HL-60 (cell line): Measurements from ENCODE around the gene RBM22.

Experiments
- DNase-seq, 2 experiments: peaks; one replicate each; pipeline ENCODE4 v3.0.0-alpha.2; 2010 to 2020; ENCODE audit warnings: low read depth in 1 of 2, low spot score in 1 of 2
- H3K27ac ChIP-seq: fragments of 250-450 bp; sonication (Bioruptor Pico); replicated peaks from 2 replicates; pipeline ENCODE4 v1.5.1; 2020; ENCODE audit warnings: mild to moderate bottlenecking, moderate library complexity
- H3K27me3 ChIP-seq: fragments of 250-450 bp; sonication (Bioruptor Pico); 2 replicates; pipeline ENCODE4 v1.5.1; 2021; ENCODE audit warnings: mild to moderate bottlenecking, moderate library complexity; ENCODE audit not compliant: insufficient read depth, poor library complexity, severe bottlenecking
- H3K4me3 ChIP-seq: replicated peaks from 2 replicates; pipeline ENCODE4 v1.5.1; 2011; ENCODE audit warnings: mild to moderate bottlenecking, control low read depth, low read length; ENCODE audit not compliant: insufficient read depth
- CTCF ChIP-seq: IDR thresholded peaks from one replicate; pipeline ENCODE4 v1.5.1; 2011; ENCODE audit warnings: low read length, control low read depth, inconsistent platforms; ENCODE audit not compliant: insufficient read depth
- GABPA ChIP-seq: IDR thresholded peaks from 2 replicates; pipeline ENCODE4 v1.6.1; 2012; ENCODE audit warnings: low read depth
- POLR2AphosphoS5 ChIP-seq: IDR thresholded peaks from 2 replicates; pipeline ENCODE4 v1.6.1; 2012; ENCODE audit warnings: low read depth
- REST ChIP-seq: IDR thresholded peaks from 2 replicates; pipeline ENCODE4 v1.6.1; 2012; ENCODE audit warnings: low read depth; ENCODE audit not compliant: insufficient replicate concordance
- SPI1 ChIP-seq: IDR thresholded peaks from 2 replicates; pipeline ENCODE4 v1.6.1; 2012; ENCODE audit warnings: low read depth, mild to moderate bottlenecking, borderline replicate concordance

The RBM22 gene

DNA sequence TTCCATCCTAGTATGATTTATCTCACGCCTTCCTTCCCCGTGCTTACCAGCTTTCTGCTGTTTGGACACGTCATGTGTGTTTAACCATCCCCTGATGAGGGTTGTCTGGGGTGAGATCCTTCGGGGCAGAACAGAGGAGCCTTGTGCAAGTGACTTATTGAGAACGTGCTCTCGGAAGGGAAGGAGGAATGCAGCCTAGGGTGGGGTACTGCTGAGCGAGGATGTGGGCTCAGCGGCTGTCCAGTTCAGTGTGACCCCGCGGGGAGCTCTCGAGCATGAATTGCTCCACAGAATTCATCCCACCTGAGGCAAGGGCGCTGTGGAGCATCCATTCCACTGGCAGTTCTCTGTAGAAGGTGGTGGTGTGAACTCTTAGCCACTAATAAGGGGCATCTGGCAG, 35.8 kb downstream of the RBM22 start:
- no peak for TF ChIP-seq SPI1
- no peak for TF ChIP-seq REST
- no peak for TF ChIP-seq CTCF
- no peak for TF ChIP-seq GABPA
- no peak for TF ChIP-seq POLR2AphosphoS5
- DNase-seq, result no peak
- no peak overlapping the region for H3K27ac ChIP-seq

GRCh38 chr5:150663936-150664335, 36.9 kb downstream of the RBM22 start:
- Histone ChIP-seq H3K27ac (no peak overlapping the region), H3K4me3 (no peak overlapping the region), H3K27me3 (peaks cover 2% of the 10 kb centered on the region)
- no peak for DNase-seq
- TF ChIP-seq GABPA (no peak), CTCF (no peak), SPI1 (no peak), REST (no peak), POLR2AphosphoS5 (no peak)

More for the DNA sequence above, 35.8 kb downstream of the RBM22 start:
- no peak overlapping the region for H3K4me3 ChIP-seq
- H3K27me3 ChIP-seq, result peaks cover 2% of the 10 kb centered on the region

DNA sequence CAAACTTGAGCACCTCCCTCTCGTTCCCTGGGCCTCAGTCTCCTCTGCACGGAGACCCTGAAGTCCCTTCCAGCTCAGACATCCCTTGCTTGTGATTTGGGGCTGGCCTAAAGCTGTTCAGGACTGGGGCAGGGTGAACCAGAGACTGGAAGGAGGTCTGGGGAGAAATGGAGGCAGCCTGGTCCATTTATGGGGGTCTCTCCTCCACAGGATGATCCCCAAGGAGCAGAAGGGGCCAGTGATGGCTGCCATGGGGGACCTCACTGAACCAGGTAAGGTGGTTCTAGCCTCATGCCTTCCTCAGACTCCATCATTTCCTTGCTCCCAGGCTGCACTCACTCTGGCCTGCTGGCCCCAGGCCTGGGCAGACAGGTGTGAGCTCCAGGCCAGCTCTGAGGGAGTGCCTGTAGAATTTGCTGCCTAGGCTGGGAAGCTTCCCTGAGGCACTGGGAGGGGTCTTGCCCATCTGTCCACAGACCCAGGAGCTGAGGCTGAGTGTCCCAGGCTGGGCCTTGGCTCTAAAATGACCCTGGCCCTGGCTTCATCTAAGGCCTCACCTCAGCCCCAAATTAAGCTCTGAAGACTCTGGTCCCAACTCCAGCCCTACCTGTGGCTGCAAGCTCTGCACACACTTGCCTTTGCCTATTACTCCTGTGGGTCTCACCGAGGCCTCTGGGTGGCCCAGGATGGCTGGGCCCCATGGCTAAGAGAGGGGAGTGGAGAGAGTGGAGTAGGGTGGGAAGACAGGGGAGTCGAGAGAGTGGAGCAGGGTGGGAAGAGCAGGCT, 37.9 kb downstream of the RBM22 start:
- Histone ChIP-seq H3K27me3 (peaks cover 2% of the 10 kb centered on the region), H3K4me3 (no peak overlapping the region), H3K27ac (no peak overlapping the region)
- no peak for DNase-seq
- TF ChIP-seq POLR2AphosphoS5 (no peak), REST (no peak), GABPA (no peak), CTCF (no peak), SPI1 (no peak)
